GM13976 (cell line): ENCODE measurements around the gene KIF22.
A peak's percentile ranks its signal among the peaks of the same experiment; 100 is the strongest.
"Not testable (repeated sequence)": the region's sequence is repeated elsewhere in the genome, so short reads cannot be mapped to it uniquely, and the experiment has no call there.

Source experiments
- DNase-seq: peaks from one replicate; pipeline ENCODE4 v3.0.0; 2012; ENCODE audit warnings: low spot score
- in situ Hi-C: fragments of 300-500 bp; cut with MboI; formaldehyde crosslinking; loops from one replicate; pipeline ENCODE4 v1.12.0; 2022; ENCODE audit warnings: low sequenced_read_pairs, mixed read lengths, inconsistent platforms; ENCODE audit not compliant: unreplicated experiment
- TF ChIP-seq, protein P1 (sequence below): IDR thresholded peaks from 2 replicates; pipeline ENCODE4 v1.5.1; 2012; ENCODE audit warnings: borderline replicate concordance, mild to moderate bottlenecking; ENCODE audit not compliant: insufficient read depth; ENCODE audit errors: extremely low read depth, missing control alignments, control extremely low read depth

KIF22 gene

DNA sequence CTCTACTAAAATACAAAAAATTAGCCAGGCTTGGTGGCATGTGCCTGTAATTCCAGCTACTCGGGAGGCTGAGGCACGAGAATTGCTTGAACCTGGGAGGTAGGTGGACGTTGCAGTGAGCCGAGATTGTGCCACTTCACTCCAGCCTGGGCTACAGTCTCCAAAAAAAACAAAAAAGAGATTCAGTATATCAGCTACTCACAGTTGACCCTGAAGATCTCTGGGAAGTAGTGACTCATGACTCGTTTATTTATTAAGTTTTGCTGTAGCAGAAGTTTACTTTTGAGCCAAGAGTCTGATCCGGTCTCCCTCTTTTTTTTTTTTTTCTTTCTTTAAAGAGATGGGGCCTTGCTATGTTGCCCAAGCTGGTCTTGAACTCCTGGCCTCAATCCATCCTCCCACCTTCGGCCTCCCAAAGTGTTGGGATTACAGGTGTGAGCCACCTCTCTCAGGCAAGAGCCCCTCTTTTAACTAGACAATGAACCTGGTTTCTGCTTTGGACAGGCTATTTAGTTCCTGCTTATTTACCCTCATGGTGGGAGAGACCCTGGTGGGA, 34.1 kb downstream of the KIF22 start:
- no peak for DNase-seq
- in situ Hi-C loops: no loop called here

DNA sequence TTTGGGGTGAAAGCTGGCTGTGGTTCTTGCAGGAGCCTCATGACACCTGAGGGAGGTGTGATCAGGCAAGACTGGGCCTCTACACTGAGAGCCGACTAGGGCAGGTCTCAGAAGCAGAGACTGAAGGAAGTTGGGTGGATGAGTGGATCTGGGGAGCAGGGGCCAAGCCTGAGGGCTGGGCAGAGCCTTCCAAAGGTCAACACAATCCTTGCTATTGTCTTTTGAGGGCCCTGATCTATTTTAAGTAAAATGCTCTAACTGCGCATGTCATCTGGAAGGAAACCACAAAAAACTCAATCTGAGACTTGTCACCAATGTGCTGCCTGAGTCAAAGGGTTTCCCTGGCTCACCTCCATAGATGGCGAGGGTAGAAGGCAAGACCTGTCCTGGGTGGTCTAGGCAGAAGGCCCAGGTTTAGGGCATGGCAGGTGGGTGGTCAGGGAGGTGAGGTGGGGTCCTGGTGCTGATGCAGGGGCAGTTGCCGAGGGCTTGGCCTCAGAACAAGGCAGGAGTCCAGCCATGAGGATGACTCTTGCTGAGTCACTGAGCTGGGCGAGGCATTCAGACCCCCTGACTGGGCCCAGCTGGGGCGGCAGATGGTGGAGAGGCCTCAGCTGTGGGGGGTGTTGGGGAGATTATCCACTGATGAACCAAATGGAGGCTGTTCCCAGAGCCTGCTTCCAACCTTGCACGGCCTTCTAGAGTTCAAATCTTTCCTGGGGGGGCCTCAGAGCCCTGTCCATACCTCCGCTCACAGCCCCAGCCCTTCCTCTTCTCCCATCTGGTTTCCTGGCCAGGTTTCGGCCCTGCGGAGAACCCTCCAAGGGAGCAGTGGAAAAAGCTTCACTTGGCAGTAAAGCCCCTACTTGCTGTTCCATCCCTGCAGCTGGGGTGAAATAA, 34.8 kb downstream of the KIF22 start:
- TF ChIP-seq, protein P1, sequence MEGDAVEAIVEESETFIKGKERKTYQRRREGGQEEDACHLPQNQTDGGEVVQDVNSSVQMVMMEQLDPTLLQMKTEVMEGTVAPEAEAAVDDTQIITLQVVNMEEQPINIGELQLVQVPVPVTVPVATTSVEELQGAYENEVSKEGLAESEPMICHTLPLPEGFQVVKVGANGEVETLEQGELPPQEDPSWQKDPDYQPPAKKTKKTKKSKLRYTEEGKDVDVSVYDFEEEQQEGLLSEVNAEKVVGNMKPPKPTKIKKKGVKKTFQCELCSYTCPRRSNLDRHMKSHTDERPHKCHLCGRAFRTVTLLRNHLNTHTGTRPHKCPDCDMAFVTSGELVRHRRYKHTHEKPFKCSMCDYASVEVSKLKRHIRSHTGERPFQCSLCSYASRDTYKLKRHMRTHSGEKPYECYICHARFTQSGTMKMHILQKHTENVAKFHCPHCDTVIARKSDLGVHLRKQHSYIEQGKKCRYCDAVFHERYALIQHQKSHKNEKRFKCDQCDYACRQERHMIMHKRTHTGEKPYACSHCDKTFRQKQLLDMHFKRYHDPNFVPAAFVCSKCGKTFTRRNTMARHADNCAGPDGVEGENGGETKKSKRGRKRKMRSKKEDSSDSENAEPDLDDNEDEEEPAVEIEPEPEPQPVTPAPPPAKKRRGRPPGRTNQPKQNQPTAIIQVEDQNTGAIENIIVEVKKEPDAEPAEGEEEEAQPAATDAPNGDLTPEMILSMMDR: no peak

More for the DNA sequence above, 34.1 kb downstream of the KIF22 start:
- TF ChIP-seq, protein P1: no peak

DNA sequence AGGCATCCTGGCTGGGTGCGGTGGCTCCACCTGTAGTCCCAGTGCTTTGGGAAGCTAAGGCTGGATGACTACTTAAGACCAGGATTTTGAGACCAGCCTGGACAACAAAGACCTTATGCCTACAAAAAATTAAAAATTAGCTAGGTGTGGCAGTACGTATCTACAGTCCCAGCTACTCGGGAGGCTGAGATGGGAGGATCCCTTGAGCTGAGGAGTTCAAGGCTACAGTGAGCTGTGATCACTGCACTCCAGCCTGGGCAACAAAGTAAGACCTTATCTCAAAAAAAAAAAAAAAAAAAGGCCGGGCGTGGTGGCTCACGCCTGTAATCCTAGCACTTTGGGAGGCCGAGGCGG, 35.8 kb downstream of the KIF22 start:
- in situ Hi-C loops: no loop called here
- DNase-seq: no peak
- TF ChIP-seq, protein P1: no peak

More for the DNA sequence above, 34.8 kb downstream of the KIF22 start:
- DNase-seq: peak; percentile 87
- in situ Hi-C loops: no loop called here

DNA sequence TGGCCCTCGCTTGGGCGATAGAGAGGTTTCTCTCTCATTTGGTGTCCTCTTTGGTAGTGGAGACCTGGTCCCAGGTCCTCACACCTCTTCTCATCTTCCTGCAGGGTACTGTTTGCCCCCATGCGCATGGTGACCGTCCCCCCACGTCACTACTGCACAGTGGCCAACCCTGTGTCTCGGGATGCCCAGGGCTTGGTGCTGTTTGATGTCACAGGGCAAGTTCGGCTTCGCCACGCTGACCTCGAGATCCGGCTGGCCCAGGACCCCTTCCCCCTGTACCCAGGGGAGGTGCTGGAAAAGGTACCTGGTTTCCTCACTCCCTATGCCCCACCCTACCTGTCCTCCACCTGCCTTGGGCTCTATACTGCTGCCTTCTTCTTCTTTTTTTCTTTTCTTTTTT, 40.2 kb downstream of the KIF22 start:
- in situ Hi-C loops: no loop called here
- DNase-seq: no peak
- TF ChIP-seq, protein P1: no peak

DNA sequence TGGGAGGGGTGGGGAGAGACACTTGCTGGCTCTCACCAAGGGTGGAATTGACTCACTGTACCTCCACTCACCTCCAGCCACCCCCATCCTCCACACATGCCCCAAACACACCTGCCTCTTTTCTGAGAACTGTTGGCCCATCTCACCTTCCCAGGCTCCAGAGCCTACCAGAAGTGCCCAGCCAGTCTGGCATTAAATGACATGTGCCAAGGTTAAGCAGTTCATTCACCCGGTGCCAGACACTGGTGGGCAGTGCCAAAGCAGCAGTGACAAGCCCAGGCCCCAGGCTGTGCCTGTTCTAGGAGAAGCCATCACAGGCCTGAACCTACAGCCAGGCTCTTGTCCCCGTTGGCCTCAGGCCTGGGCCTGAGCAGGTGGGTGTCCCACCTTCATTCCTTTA, 40.9 kb downstream of the KIF22 start:
- in situ Hi-C loops: no loop called here
- no peak for DNase-seq
- TF ChIP-seq, protein P1: no peak

DNA sequence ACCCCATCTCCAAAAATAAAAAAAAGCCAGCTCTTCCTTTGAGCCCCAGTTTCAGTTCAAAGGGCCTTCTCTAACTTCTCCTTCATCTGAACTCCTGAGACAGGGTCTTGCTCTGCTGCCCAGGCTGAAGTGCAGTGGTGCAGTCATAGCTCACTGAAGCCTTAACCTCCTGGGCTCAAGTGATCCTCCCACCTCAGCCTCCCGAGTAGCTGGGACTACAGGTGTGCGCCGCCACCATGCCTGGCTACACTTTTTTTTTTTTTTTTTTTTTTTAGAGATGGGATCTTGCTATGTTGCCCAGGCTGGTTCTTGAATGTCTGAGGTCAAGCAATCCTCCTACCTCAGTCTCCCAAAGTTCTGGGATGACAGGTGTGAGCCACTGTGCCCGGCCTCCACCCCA, 42.7 kb downstream of the KIF22 start:
- in situ Hi-C loops, DNase-seq: not testable (repeated sequence)

DNA sequence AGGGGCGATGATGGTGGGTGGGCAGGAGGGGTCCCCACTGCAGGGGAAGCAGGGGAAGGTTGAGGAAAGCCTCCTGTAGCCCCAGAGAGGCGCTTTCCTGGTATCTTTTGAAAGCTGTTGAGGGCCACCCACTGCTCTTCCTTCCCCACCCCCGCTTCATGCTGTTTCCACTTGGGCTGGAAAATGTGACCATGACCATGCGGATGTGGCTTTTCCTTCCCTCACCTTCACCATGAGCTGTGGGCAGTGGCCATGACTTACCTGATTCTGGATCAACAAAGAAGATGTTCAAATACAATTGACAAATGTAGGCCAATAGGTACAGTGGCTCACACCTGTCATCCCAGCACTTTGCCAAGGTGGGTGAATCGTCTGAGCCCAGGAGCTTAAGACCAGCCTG, 43.5 kb downstream of the KIF22 start:
- TF ChIP-seq, protein P1: no peak
- in situ Hi-C loops: no loop called here
- no peak for DNase-seq
